Smooth muscle cell (in vitro differentiated cells): Measurements from ENCODE around the gene CRYBB1. TPM values are rescaled to one million over a fixed set of nuclear protein-coding genes. Genes with fewer than 3 reads are reported as not detected.

Experiments used
- DNase-seq: peaks from one replicate; lab custom pipeline; 2025; ENCODE audit not compliant: unreplicated experiment; lab: John Stamatoyannopoulos, UW
- H2AFZ ChIP-seq: fragments of 200-600 bp; sonication (generic); 2 replicates; pipeline ENCODE4 v1.6.0; 2016; ENCODE audit warnings: antibody characterized with exemption, low read depth, mild to moderate bottlenecking
- H3F3A ChIP-seq: fragments of 200-600 bp; sonication (generic); 2 replicates; pipeline ENCODE4 v1.6.0; 2017; ENCODE audit warnings: antibody characterized with exemption, low read depth
- H3K27ac ChIP-seq: fragments of 200-600 bp; sonication (generic); 2 replicates; pipeline ENCODE4 v1.5.1; 2016; ENCODE audit warnings: low read depth, mild to moderate bottlenecking
- H3K27me3 ChIP-seq: fragments of 200-600 bp; sonication (generic); 2 replicates; pipeline ENCODE4 v1.6.1; 2016; ENCODE audit warnings: low read depth, mild to moderate bottlenecking
- H3K36me3 ChIP-seq: fragments of 200-600 bp; sonication (generic); 2 replicates; pipeline ENCODE4 v1.5.1; 2016; ENCODE audit warnings: low read depth
- H3K4me1 ChIP-seq: fragments of 200-600 bp; sonication (generic); 2 replicates; pipeline ENCODE4 v1.5.1; 2016; ENCODE audit warnings: low read depth
- H3K4me2 ChIP-seq: fragments of 200-600 bp; sonication (generic); 2 replicates; pipeline ENCODE4 v1.6.0; 2016; ENCODE audit warnings: mild to moderate bottlenecking
- H3K4me3 ChIP-seq: fragments of 200-600 bp; sonication (generic); 2 replicates; pipeline ENCODE4 v1.5.1; 2016; ENCODE audit warnings: mild to moderate bottlenecking
- H3K79me2 ChIP-seq: fragments of 200-600 bp; sonication (generic); 2 replicates; pipeline ENCODE4 v1.6.0; 2016; ENCODE audit warnings: low read depth, mild to moderate bottlenecking
- H3K9ac ChIP-seq: fragments of 200-600 bp; sonication (generic); 2 replicates; pipeline ENCODE4 v1.6.0; 2016; ENCODE audit warnings: low read depth
- H3K9me3 ChIP-seq: fragments of 200-600 bp; sonication (generic); replicated peaks from 2 replicates; pipeline ENCODE4 v1.5.1; 2016; ENCODE audit warnings: low read depth
- H4K20me1 ChIP-seq: fragments of 200-600 bp; sonication (generic); 2 replicates; pipeline ENCODE4 v1.6.0; 2016; ENCODE audit warnings: low read depth
- WGBS: methylation state at CpG from one replicate; pipeline ENCODE4 v1.1.7; 2016; ENCODE audit warnings: low lambda C conversion rate; 5-methylcytosine and 5-hydroxymethylcytosine counted together
- polyA plus RNA-seq: library from polyadenylated mRNA; unstranded; fragments of >200 nt; fragmentation: Nextera tagmentation; extraction: Ambion mirVana; gene quantifications from 2 replicates; pipeline ENCODE4 v1.2.1, GENCODE V29; 2016
- total RNA-seq: library from RNA; depleted of rRNA; stranded (reverse); fragments of >200 nt; gene quantifications from 2 replicates; pipeline ENCODE4 v1.2.3, GENCODE V29; 2014
- TF ChIP-seq, protein P1 (sequence below): fragments of 200-600 bp; sonication (generic); IDR thresholded peaks from 2 replicates; pipeline ENCODE4 v1.5.1; 2017; ENCODE audit warnings: borderline replicate concordance, mild to moderate bottlenecking, antibody characterized with exemption; ENCODE audit not compliant: insufficient read depth, poor library complexity, severe bottlenecking

CRYBB1 gene
- total and polyA plus RNA-seq, 2 experiments from 2014 or later = not detected

DNA sequence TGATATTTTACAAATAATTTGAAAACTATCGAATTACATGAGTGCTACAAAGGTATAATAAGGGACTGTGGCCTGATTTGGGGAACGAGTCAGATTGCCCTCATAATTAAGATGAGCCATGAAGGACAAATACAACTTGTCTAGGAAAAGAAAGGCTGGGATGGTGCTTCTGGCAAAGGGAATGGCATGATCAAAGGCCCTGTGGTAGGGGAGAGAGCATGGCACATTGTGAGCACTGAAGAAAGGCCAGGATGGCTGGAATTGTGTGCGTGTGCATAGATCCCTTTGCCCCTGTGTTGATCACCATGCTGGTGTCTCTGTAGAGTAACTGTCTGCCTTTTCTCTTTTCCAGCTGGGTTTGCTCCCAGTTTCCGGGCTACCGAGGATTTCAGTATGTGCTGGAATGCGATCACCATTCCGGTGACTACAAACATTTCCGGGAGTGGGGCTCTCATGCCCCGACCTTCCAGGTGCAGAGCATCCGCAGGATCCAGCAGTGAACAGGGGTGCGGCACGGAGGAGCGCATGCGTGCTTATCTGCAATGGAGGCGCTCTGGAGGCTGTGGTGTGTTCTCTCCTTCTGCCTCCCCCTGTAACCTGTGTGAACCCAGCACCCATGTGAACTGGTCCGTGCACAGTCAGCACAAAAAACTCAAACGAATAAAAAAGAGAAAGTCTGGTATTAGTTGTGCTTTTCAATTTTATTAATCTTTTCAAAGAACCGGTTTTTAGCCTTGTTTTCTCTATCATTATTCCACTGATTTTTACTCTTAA is 12.3 kb upstream of the CRYBB1 start:
- H3K9me3 ChIP-seq = no peaks in the 10 kb centered on the region
- H3K4me2 ChIP-seq = no peak overlapping the region
- H3K36me3 ChIP-seq = no peaks in the 10 kb centered on the region
- WGBS = 94% methylated on average over 18 of the region's 18 CpGs
- no peaks in the 10 kb centered on the region for H3K79me2 ChIP-seq
- DNase-seq = no peak
- H3K27me3 ChIP-seq = no peaks in the 10 kb centered on the region
- H3K27ac ChIP-seq = no peak overlapping the region
- no peaks in the 10 kb centered on the region for H4K20me1 ChIP-seq
- H3K4me1 ChIP-seq = peaks cover 5% of the 10 kb centered on the region
- TF ChIP-seq, protein P1, sequence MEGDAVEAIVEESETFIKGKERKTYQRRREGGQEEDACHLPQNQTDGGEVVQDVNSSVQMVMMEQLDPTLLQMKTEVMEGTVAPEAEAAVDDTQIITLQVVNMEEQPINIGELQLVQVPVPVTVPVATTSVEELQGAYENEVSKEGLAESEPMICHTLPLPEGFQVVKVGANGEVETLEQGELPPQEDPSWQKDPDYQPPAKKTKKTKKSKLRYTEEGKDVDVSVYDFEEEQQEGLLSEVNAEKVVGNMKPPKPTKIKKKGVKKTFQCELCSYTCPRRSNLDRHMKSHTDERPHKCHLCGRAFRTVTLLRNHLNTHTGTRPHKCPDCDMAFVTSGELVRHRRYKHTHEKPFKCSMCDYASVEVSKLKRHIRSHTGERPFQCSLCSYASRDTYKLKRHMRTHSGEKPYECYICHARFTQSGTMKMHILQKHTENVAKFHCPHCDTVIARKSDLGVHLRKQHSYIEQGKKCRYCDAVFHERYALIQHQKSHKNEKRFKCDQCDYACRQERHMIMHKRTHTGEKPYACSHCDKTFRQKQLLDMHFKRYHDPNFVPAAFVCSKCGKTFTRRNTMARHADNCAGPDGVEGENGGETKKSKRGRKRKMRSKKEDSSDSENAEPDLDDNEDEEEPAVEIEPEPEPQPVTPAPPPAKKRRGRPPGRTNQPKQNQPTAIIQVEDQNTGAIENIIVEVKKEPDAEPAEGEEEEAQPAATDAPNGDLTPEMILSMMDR = no peak
- no peaks in the 10 kb centered on the region for H3F3A ChIP-seq
- no peak overlapping the region for H3K4me3 ChIP-seq
- no peak overlapping the region for H2AFZ ChIP-seq
- no peak overlapping the region for H3K9ac ChIP-seq

DNA sequence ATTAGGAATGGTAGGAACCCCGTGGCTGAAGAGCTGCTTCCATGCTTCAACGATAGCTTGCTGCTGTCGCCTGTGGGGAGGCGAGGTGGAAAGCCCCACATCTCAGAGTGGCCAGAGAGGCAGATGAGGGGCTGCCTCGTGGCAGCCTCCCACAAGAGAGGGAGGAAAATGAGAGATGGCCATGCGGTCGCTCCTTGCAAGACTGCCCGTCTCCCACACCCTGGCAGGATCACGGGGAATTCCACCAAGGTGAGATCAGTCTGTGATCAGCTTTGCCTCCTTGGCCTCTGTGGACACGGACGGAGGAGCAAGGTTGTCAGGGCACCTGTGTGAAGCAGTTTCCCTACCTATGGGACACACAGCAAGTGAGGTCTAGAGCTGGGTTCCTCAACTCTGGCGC is 7.0 kb upstream of the CRYBB1 start:
- Histone ChIP-seq H3K27ac (no peak overlapping the region), H3K9me3 (no peaks in the 10 kb centered on the region), H3K4me2 (no peak overlapping the region), H3K36me3 (no peaks in the 10 kb centered on the region), H3K79me2 (no peaks in the 10 kb centered on the region), H2AFZ (no peak overlapping the region), H3K9ac (no peak overlapping the region), H3K4me1 (peaks cover 3% of the 10 kb centered on the region), H3K27me3 (no peaks in the 10 kb centered on the region), H4K20me1 (no peaks in the 10 kb centered on the region), H3K4me3 (no peak overlapping the region), H3F3A (no peaks in the 10 kb centered on the region)
- 87% methylated on average over 12 of the region's 12 CpGs for WGBS
- TF ChIP-seq, protein P1 = no peak
- DNase-seq = no peak

DNA sequence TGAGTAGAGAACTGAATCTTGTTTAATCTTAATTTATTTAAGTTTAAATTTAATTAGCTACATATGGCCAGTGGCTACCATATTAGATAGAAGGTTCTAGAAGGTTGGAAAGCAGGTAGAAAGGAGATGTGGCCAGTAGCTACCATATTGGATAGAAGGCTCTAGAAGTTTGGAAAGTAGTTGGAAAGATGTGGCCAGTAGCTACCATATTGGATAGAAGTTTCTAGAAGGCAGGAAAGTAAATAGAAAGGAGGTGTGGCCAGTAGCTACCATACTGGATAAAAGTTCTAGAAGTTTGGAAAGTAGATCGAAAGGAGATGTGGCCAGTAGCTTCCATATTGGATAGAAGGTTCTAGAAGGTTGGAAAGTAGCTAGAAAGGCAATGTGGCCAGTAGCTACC is 6.2 kb upstream of the CRYBB1 start:
- no peak overlapping the region for H3K9ac ChIP-seq
- H3K79me2 ChIP-seq = no peaks in the 10 kb centered on the region
- H3K4me3 ChIP-seq = no peak overlapping the region
- H3K27ac ChIP-seq = no peak overlapping the region
- H3K27me3 ChIP-seq = no peaks in the 10 kb centered on the region
- H3K4me2 ChIP-seq = no peak overlapping the region
- no peaks in the 10 kb centered on the region for H3K9me3 ChIP-seq
- no peaks in the 10 kb centered on the region for H3K36me3 ChIP-seq
- WGBS = 100% methylated on average over 1 of the region's 1 CpG
- H2AFZ ChIP-seq = no peak overlapping the region
- H3F3A ChIP-seq = no peaks in the 10 kb centered on the region
- DNase-seq = no peak
- H4K20me1 ChIP-seq = no peaks in the 10 kb centered on the region
- TF ChIP-seq, protein P1 = no peak
- H3K4me1 ChIP-seq = peaks cover 3% of the 10 kb centered on the region

DNA sequence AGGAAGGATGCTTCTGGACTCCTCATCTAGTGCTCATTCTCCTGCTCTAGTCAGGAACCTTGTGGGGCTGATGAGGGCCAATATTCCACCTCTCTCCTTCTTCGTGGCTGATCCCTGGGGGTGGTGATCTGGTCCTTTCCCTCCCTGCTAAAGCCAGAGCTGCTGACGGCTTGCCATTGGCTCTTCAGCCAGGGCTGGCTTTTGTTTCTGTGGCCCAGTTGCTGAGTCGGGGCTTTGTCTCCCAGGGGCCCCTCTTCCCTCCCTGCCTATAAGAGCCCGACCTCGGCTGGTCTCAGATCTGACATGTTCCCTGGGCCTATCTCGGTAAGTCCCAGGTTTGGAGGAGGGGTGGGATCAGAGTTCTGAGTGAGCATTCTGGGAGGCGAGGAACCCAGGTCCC is 3.8 kb upstream of the CRYBB1 start, which contains the start of gene CRYBA4:
Gene CRYBA4 (plus strand): TSS at position 301 of the 400 bp plus-strand sequence. CDS start 634 bp downstream, outside the sequence.
- no peak within 1 kb of the TSS for H3K27ac ChIP-seq
- DNase-seq = no peak
- H3F3A ChIP-seq = no peaks in the 10 kb centered on the region
- H3K27me3 ChIP-seq = no peaks in the 10 kb centered on the region
- 70% methylated on average over 7 of the region's 7 CpGs for WGBS
- H4K20me1 ChIP-seq = no peaks in the 10 kb centered on the region
- no peak within 1 kb of the TSS for H3K9ac ChIP-seq
- TF ChIP-seq, protein P1 = no peak
- no peak within 1 kb of the TSS for H3K4me2 ChIP-seq
- H3K9me3 ChIP-seq = no peaks in the 10 kb centered on the region
- no peak within 1 kb of the TSS for H3K4me3 ChIP-seq
- H3K36me3 ChIP-seq = no peaks in the 10 kb centered on the region
- no peaks in the 10 kb centered on the region for H3K79me2 ChIP-seq
- H2AFZ ChIP-seq = no peak within 1 kb of the TSS
- H3K4me1 ChIP-seq = peaks cover 18% of the 10 kb centered on the region
